AG10803 (cell line): ENCODE results near the gene GRM4.

Source experiments
- DNase-seq: peaks from one replicate; pipeline ENCODE4 v3.0.0; 2010; ENCODE audit warnings: low read depth
- H3K4me3 ChIP-seq: 2 replicates; pipeline ENCODE4 v1.5.1; 2011; ENCODE audit warnings: mild to moderate bottlenecking, low read length, control low read depth
- TF ChIP-seq, protein P1 (sequence below): conservative IDR thresholded peaks from 2 replicates; pipeline ENCODE4 v1.5.1; 2011; ENCODE audit warnings: mild to moderate bottlenecking, low read length, control low read depth, inconsistent platforms

Gene GRM4

DNA sequence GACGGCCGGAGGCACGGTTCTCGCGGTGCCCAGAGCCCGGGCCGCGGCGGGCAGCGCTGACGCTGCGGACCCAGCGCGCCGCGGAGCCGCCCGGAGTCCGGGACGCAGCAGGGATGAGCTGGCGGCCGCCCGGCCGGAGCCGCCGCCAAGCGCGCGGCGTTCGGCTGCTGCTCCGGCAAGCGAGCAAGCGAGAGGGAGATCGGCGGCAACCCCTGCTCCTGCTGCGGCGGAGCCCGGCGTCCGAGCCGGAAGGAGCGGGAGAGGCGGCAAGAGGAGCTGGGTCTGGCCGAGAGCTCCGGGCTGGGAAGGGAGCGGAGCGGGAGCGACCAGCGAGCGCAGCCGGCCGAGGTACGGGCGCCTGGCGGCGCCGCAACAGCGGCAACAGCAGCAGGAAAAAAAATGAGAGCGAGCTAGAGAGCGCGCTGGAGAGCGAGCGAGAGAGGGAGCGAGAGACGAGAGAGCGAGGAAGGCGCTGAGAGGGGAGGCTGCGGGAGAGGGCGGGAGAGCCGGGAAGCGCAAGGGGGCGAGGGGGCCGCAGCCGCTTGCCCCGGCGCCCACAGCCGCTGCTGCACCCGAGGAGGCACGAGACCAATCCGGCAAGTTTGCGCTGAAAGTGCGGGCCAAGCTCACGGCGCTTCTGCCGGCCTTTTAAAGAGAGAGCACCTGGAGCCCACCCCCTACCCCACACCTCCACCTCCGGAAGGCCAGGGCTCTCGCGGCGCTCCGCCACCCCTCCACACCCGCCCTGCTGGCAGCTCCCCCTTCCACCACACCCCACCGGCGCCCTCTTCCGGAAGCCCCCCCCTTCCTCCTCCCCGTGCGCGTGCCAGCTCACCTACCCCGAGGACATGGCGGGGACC is 496 bp downstream of the GRM4 start:
- H3K4me3 ChIP-seq = peak overlapping the region; percentile 38
- TF ChIP-seq, protein P1, sequence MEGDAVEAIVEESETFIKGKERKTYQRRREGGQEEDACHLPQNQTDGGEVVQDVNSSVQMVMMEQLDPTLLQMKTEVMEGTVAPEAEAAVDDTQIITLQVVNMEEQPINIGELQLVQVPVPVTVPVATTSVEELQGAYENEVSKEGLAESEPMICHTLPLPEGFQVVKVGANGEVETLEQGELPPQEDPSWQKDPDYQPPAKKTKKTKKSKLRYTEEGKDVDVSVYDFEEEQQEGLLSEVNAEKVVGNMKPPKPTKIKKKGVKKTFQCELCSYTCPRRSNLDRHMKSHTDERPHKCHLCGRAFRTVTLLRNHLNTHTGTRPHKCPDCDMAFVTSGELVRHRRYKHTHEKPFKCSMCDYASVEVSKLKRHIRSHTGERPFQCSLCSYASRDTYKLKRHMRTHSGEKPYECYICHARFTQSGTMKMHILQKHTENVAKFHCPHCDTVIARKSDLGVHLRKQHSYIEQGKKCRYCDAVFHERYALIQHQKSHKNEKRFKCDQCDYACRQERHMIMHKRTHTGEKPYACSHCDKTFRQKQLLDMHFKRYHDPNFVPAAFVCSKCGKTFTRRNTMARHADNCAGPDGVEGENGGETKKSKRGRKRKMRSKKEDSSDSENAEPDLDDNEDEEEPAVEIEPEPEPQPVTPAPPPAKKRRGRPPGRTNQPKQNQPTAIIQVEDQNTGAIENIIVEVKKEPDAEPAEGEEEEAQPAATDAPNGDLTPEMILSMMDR = no peak
- DNase-seq = peak; percentile 48

DNA sequence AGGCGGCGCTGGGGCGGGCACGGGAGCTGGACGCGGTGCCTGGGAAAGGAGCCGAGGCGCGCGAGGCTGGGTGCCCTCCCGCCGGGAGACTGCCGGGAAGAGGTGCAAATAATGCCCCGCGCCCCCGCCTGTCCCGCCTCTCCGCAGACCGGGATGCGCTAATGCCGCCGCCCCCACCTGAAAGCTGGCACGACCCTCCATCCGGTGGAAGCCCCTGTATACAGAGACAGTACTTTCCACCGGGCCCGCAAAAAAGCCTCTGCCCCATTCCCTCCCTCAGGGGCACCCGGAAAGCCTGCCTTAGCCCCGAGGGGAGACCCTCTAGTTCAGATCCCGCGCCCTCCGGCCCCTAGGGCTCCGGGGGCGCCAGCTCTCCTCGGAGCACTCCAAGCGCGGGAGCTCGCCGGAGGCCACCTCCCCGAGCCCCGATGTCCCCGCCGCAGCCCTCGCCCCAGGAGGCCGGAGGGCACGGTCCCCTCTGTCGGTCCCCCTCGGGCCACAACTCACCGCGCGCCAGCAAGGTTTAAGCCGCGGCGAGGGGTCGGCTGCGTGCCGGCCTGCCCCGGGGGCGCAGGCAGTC is 1.2 kb downstream of the GRM4 start:
- TF ChIP-seq, protein P1 = no peak
- no peak for DNase-seq
- no peak overlapping the region for H3K4me3 ChIP-seq

DNA sequence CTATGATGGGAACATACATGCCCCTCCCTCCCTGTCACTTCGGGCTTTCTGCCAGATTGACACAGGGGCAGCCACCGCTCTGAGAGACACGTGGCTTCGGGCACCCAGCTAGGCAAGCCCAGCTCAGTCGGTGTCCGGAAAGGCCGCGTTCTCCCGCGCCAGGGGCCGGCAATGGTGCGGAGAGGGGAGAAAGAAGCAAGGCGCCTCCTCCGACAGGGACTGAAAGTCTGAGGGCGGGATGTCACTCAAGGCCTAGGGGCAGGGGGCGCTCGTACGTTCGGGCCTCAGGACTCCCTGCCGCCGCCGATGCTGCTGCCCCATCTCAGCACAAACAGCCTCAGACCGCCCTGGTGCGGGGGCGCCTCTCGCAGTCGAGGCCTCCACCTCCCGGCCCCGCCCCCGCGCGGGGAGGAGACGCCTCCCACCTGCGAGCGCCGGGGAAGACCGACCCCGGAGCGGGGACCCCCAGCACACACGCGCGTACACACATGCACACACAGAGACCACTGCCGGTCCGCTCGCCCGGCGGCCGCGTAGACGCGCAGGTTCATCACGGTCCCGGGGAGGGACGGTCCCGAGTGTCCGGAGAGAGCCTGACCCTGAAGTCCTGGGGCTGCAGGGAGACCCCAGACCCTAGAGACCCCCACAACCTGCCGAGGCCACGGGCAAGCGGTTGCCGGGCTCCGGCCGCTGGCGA is 1.9 kb downstream of the GRM4 start:
- DNase-seq = no peak
- TF ChIP-seq, protein P1 = no peak
- no peak overlapping the region; the same call in 1 of the 2 replicates for H3K4me3 ChIP-seq

DNA sequence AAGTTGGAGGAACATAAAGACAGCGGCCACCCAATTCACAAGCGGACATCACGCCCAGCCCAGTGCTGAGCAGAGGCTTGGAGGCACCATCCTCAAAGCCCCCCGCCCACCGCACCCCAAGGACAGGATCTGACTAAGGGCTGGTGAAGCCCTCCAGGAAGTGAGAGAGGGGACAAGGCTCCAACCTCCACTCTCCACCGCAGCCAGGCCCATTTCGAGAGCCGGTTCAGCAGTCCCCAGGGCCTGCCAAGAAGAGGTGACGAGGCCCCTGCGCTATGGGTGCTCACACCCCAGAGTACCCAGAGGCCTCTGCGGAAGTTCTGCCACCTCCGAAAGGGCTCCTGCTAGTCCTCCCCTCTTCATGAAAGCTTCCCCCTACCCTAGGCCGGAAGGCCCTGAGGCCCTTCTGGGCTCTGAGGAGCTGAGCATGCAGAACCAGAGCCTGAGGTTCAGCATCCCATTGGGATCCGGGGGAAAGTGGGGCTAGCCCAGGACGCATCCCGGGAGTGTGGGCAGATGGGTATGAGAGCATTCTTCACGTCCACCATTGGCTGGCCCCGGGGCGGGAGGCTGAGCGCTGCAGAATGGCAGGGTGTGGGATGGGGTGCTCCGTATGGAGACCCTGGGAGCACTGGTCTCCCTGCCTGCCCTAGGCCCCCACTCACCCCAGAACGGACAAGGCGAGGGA is 2.5 kb downstream of the GRM4 start:
- no peak for DNase-seq
- TF ChIP-seq, protein P1 = no peak
- no peak overlapping the region for H3K4me3 ChIP-seq

DNA sequence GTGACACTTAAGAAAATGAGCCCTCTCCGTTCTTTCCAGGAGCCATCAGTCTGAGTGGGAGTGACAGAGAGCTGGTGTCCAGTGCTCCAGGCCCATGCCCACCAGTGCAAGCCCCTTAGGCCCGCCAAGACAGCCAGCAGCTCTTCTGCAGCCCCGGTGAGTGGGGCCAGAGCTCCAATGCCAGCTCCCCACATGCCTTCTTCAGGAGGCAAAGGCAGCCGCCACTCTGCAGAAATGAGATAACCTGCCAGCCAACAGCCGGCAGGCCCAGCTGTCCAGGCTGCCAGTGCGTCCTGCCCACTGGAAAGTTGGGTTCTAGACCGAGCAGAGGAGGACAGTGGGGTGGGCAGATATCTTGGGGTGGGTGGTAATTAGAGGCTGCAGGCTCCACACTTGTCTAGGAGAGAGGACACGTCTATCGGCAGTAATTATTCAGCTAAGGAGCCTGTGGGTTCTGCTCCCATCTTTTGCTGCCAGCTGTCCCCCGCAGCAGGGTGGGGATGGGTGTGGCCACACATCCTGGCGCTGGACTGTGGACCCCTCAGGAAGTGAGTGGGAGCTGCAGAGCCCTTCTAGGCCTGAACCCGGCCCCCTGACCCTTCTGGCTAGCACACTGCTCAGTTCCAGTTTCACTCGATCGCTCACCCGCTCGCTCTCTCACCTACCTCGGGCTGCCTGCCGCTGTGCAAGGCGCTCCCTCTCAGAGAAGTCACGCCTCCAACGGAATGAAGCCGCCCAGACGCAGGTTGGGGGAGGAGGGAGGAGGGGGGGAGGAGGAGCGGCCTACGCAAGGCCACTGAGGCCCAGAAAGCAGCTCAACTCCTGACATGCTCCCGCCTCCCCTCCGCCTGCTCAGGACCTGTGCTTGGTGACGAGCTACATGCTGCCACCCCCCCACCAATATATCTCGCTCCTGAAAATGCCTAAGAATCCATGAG is 3.6 kb downstream of the GRM4 start:
- TF ChIP-seq, protein P1 = no peak
- H3K4me3 ChIP-seq = no peak overlapping the region
- DNase-seq = no peak

DNA sequence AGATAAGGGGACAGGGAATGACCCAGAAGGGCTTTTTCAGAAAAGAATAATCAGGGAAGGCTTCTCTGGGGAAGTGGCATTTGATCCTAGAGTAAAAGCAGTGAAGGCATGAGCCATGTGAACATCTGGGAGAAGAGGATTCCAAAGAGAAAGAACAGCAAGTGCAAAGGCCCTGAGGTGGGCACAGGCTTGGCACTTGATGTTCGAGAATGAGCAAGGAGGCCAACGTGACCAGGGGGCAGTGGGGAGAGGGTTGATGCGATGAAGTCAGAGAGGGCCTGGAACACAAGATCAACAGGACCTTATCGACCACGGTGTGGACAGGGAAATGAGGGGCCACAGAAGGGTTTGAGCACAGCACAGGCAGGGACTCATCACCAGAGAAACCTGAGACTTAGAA is 5.8 kb downstream of the GRM4 start:
- no peak overlapping the region for H3K4me3 ChIP-seq
- no peak for DNase-seq
- TF ChIP-seq, protein P1 = no peak
